AG09309 (cell line): ENCODE data around the gene GOLT1A.

Source experiments
- DNase-seq: peaks from one replicate; pipeline ENCODE4 v3.0.0-alpha.2; 2010; ENCODE audit warnings: low read depth
- H3K4me3 ChIP-seq: 2 replicates; pipeline ENCODE4 v1.5.1; 2011; ENCODE audit warnings: mild to moderate bottlenecking, low read depth, low read length, moderate library complexity; ENCODE audit not compliant: control insufficient read depth
- TF ChIP-seq, protein P1 (sequence below): IDR thresholded peaks from 2 replicates; pipeline ENCODE4 v1.5.1; 2011; ENCODE audit warnings: mild to moderate bottlenecking, low read depth, low read length, inconsistent platforms; ENCODE audit not compliant: insufficient read depth, control insufficient read depth; ENCODE audit errors: missing control alignments

GOLT1A gene

GRCh38 chr1:204207136-204207616 is 6.6 kb downstream of the GOLT1A start:
- TF ChIP-seq, protein P1, sequence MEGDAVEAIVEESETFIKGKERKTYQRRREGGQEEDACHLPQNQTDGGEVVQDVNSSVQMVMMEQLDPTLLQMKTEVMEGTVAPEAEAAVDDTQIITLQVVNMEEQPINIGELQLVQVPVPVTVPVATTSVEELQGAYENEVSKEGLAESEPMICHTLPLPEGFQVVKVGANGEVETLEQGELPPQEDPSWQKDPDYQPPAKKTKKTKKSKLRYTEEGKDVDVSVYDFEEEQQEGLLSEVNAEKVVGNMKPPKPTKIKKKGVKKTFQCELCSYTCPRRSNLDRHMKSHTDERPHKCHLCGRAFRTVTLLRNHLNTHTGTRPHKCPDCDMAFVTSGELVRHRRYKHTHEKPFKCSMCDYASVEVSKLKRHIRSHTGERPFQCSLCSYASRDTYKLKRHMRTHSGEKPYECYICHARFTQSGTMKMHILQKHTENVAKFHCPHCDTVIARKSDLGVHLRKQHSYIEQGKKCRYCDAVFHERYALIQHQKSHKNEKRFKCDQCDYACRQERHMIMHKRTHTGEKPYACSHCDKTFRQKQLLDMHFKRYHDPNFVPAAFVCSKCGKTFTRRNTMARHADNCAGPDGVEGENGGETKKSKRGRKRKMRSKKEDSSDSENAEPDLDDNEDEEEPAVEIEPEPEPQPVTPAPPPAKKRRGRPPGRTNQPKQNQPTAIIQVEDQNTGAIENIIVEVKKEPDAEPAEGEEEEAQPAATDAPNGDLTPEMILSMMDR: peak; percentile 97
- no peak overlapping the region for H3K4me3 ChIP-seq
- no peak for DNase-seq

DNA sequence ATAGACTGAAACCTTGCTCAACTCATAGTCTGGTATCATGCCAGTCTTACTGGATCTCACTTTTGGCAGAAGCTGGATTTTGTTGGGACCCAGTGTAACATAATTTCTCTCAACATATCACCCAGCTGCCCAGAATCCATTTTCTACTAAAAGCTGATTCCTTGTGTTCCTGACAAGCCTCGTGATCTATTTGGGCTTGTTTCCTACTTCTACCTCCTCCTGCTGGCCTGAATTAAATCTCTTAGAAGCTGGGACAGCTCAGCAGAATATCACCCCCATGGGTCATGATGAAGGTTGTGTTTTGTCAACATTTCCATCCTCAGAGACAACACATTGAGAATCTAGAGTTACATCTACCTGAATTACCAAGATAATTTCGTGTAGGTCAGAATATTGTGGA is 7.7 kb downstream of the GOLT1A start:
- no peak overlapping the region for H3K4me3 ChIP-seq
- no peak for DNase-seq

GRCh38 chr1:204205486-204205885 is 8.3 kb downstream of the GOLT1A start:
- H3K4me3 ChIP-seq: no peak overlapping the region
- DNase-seq: no peak
- TF ChIP-seq, protein P1: no peak

More for the DNA sequence above, 7.7 kb downstream of the GOLT1A start:
- TF ChIP-seq, protein P1: peak; percentile 47

DNA sequence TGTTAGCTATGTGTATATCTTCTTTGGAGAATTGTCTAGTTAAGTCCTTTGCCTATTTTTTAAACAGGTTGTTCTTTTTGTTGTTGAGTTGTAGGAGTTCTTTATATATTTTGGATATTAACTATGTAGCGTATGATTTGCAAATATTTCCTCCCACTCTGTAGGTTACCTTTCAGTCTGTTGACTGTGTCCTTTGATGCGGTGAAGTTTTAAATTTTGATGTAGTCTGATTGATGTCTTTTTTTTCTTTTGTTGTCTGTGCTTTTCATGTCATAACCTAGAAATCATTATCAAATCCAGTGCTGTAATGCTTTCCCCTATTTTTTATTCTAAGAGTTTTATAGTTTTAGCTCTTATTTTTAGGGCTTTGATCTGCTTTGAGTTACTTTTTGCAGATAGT is 8.8 kb downstream of the GOLT1A start:
- DNase-seq: no peak
- no peak overlapping the region for H3K4me3 ChIP-seq
- TF ChIP-seq, protein P1: no peak

DNA sequence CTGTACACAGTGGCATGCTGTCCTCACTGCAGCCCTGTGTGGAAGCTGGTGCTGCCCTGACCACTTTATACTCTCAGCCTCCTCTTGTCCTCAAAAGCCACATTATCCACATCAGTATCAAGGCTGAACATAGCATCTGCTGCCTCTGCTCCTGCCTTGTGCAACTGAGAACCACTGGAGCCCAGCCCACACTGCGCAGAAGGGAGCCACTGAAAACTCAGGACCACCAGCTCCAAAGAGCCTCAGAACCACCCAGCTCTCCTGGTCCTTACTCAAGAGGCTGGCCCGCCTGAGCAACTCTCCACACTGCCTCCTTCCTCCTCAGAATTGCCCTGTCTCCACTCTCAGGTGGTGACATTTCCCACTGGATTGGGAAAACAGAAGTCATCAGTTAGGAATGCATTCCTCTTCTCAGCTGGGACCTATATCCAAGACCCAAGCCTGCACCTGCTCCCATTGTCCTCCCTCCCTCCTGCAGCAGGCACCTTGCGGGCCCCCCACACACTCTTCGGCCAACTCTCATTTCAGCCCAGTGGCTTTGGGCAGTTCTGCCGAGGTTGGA is 10.5 kb downstream of the GOLT1A start:
- no peak for DNase-seq
- TF ChIP-seq, protein P1: no peak
- H3K4me3 ChIP-seq: no peak overlapping the region

- TF ChIP-seq, protein P1: no peak
- H3K4me3 ChIP-seq: no peak overlapping the region
- no peak for DNase-seq
Measured at GRCh38 chr1:204202481-204202880, 11.3 kb downstream of the GOLT1A start.
